Activated naive CD4-positive, alpha-beta T cell treated with anti-CD3 and anti-CD28 coated beads, Interleukin-2, amount 10 ng/mL, durations not matched to agents 7 days and 5 days (primary cell): ENCODE results near the gene SEMA5B.

ENCODE experiments used
- CTCF ChIA-PET: fragments of 350-600 bp; sonication (Branson Sonifier 250); formaldehyde crosslinking; loops from one replicate; lab custom pipeline; 2021; ENCODE audit warnings: antibody characterized with exemption; lab: Charles Lee
- DNase-seq: peaks from one replicate; pipeline ENCODE4 v3.0.0-alpha.2; 2020
- H3K27ac Mint-ChIP-seq: one replicate; pipeline ENCODE4 v1.8.0; 2021; ENCODE audit warnings: mild to moderate bottlenecking, moderate library complexity, mixed read lengths
- H3K27me3 Mint-ChIP-seq: one replicate; pipeline ENCODE4 v1.8.0; 2021; ENCODE audit warnings: mild to moderate bottlenecking, mixed read lengths
- H3K36me3 Mint-ChIP-seq: one replicate; pipeline ENCODE4 v1.8.0; 2021; ENCODE audit warnings: mixed read lengths
- H3K4me1 Mint-ChIP-seq: one replicate; pipeline ENCODE4 v1.8.0; 2021; ENCODE audit warnings: mixed read lengths
- H3K4me3 Mint-ChIP-seq: one replicate; pipeline ENCODE4 v1.8.0; 2021; ENCODE audit warnings: mild to moderate bottlenecking, moderate library complexity, mixed read lengths
- H3K9me3 Mint-ChIP-seq: one replicate; pipeline ENCODE4 v1.8.0; 2021; ENCODE audit warnings: mixed read lengths

The SEMA5B gene

DNA sequence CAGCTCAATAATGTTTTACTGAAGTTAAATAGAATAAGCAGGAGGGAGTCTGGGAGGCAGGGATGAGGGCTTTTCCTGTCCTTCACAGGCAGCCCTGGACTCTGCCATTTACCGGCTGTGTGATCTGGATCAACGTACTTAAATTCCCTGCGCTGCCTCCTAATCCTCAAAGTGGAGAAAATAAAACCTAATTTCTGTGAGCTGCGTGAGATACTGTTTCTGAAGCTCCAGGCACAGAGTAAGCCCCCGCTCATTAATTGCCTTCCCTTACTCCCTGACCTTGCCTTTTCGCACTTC is 39.0 kb upstream of the SEMA5B start:
- no peaks in the 10 kb centered on the region for H3K9me3 Mint-ChIP-seq
- no peak for DNase-seq
- CTCF ChIA-PET = no interaction called here
- H3K27me3 Mint-ChIP-seq = peaks cover 30% of the 10 kb centered on the region
- peak overlapping the region; percentile 74 for H3K4me3 Mint-ChIP-seq
- H3K4me1 Mint-ChIP-seq = peaks cover 42% of the 10 kb centered on the region
- H3K36me3 Mint-ChIP-seq = no peaks in the 10 kb centered on the region
- no peak overlapping the region for H3K27ac Mint-ChIP-seq

DNA sequence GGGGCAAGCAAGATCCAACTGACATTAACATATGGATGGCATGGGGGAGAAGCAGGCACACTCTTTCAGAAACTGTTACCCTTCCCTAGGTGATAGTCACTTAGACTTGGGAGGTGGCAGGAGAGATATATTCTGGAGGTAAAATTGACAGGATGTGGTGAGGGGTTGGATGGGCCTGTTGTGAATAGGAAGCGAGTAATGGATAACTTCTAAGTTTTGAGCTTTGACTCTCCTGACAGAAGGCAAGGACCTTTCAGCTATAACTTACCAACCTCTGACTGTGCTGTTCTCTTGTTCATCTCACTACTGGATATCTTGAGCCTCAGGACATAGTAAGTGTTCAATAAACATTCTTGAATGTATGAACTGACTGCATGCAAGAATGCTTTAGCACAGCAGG is 37.4 kb upstream of the SEMA5B start:
- Mint-ChIP-seq H3K36me3 (no peaks in the 10 kb centered on the region), H3K9me3 (no peaks in the 10 kb centered on the region), H3K27ac (no peak overlapping the region), H3K4me1 (peaks cover 42% of the 10 kb centered on the region), H3K4me3 (no peak overlapping the region), H3K27me3 (peaks cover 42% of the 10 kb centered on the region)
- no peak for DNase-seq
- CTCF ChIA-PET = no interaction called here

DNA sequence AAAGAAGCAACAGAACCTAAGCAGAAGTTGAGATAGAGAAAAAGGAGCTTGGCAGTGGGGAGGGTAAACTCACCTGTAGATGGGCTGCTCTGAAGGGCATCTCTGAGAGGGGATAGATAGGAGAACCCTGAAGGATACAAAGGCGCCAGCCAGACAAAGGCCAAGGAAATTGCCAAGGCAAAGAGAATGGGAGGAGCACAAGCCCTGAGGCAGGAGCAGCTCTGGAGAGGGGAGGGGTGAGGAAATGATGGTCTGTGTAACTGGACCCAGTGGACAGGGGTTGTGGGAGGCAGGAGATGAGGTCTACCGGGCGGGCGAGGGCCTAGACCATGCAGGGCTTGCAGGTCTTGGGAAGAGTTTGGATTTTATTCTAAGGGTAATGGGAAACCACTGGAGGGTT is 36.9 kb upstream of the SEMA5B start:
- Mint-ChIP-seq H3K27ac (no peak overlapping the region), H3K36me3 (no peaks in the 10 kb centered on the region), H3K27me3 (peaks cover 43% of the 10 kb centered on the region), H3K9me3 (no peaks in the 10 kb centered on the region), H3K4me3 (no peak overlapping the region), H3K4me1 (peaks cover 42% of the 10 kb centered on the region)
- CTCF ChIA-PET = no interaction called here
- no peak for DNase-seq

DNA sequence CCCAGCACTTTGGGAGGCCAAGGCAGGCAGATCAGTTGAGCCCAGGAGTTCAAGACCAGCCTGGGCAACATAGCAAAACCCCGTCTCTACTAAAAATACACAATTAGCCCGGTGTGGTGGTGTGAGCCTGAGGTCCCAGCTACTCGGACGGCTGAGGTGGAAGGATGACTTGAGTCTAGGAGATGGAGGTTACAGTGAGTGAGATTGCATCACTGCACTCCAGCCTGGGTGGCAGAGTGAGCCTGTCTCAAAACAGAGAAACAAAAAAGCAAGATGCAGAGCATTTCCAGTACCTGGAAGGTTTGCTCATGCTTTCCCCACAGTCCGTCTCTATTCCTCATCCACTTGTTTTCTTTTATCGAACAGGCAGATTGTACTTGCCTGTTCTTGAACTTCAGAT is 35.5 kb upstream of the SEMA5B start:
- Mint-ChIP-seq H3K4me3 (no peak overlapping the region), H3K27me3 (peaks cover 42% of the 10 kb centered on the region), H3K4me1 (peaks cover 28% of the 10 kb centered on the region), H3K27ac (no peak overlapping the region), H3K9me3 (no peaks in the 10 kb centered on the region), H3K36me3 (no peaks in the 10 kb centered on the region)
- CTCF ChIA-PET = interaction anchor here (0.6 kb wide), 1 partner anchor 40 kb away, joined by 3 read pairs; no protein-coding TSS in a partner anchor
- DNase-seq = no peak

DNA sequence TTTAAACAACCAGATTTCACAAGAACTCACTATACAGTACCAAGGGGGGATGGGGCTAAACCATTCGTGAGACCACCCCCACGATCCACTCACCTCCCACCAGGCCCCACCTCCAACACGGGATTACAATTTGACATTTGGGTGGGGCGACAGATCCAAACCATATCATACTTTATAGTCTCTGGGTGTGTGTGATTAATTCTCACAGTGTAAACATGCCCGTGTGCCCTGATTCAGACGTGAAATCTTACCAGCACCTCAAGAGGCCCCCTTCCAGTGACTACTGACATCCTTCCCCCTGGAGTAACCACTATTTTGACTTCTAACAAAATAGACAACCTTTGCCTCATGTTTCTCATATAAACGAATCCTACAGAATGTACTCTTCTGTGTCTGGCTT is 34.3 kb upstream of the SEMA5B start:
- H3K27ac Mint-ChIP-seq = no peak overlapping the region

DNA sequence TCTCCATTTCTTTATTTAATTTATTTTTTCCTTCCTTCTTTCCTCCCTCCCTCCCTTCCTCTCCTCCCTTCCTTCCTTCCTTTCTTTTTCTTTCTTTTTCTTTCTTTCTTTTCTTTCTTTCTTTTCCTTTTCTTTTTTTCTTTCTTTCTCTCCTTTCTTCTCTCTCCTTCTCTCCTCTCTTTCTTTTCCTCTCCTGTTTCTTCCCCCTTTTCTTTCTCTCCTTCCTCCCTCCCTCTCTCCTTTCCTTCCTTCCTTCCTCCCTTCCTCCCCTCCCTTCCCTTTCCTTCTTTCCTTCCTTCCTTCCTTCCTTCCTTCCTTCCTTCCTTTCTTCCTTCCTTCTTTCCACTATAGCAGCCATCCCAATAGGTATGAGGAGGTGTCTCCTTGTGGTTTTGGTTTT is 32.5 kb upstream of the SEMA5B start:
- Mint-ChIP-seq H3K27me3 (peaks cover 35% of the 10 kb centered on the region), H3K27ac (no peak overlapping the region), H3K4me1 (peaks cover 9% of the 10 kb centered on the region), H3K36me3 (no peaks in the 10 kb centered on the region), H3K9me3 (no peaks in the 10 kb centered on the region), H3K4me3 (no peak overlapping the region)
- CTCF ChIA-PET = no interaction called here
- no peak for DNase-seq

More for the DNA sequence above, 34.3 kb upstream of the SEMA5B start:
- Mint-ChIP-seq H3K4me3 (no peak overlapping the region), H3K4me1 (peaks cover 23% of the 10 kb centered on the region), H3K9me3 (no peaks in the 10 kb centered on the region), H3K36me3 (no peaks in the 10 kb centered on the region), H3K27me3 (peaks cover 34% of the 10 kb centered on the region)
- DNase-seq = no peak
- CTCF ChIA-PET = no interaction called here

DNA sequence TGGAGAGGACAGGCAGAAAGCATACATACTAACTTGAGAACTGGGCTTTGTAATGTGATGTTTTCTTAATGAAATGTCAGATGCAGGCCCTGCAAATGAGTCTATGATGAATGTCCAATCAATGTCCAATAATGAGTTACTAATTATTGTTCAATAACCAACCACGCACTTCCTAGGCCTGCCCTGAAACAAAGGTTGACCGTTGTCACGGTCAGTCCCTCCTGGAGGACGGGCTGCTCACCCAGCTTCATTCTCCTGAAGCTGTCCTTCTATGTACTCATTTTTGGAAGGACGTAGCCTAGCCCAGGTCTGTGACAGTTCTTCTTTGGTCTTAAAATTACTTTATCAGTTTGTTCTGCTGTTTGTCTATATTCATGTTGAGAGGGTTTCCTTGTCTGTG is 30.9 kb upstream of the SEMA5B start:
- H3K27ac Mint-ChIP-seq = no peak overlapping the region
- CTCF ChIA-PET = interaction anchor here (1.4 kb wide), 1 partner anchor 14 kb away, joined by 4 read pairs; no protein-coding TSS in a partner anchor
- H3K4me3 Mint-ChIP-seq = no peak overlapping the region
- no peak for DNase-seq
- no peaks in the 10 kb centered on the region for H3K36me3 Mint-ChIP-seq
- no peaks in the 10 kb centered on the region for H3K9me3 Mint-ChIP-seq
- H3K4me1 Mint-ChIP-seq = no peaks in the 10 kb centered on the region
- peaks cover 36% of the 10 kb centered on the region for H3K27me3 Mint-ChIP-seq

DNA sequence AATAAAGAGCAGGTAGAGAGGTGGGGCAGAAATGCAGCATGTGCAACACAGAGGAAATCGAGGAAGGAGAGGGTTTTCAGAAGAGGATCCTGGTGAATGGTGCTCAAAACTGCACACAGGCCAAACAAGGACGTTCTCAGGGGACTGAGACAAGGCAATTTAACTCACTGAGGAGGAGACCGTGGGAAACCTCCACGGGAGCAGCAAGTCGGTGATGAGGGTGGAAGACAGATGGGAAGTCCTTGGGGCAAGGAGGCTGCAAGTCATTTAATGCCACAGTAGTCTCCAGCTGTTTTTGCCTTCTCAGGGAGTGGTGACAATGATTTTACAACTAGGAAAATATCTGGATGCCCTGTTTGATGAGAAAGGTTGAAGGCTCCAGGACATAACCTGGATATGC is 27.8 kb upstream of the SEMA5B start:
- Mint-ChIP-seq H3K27me3 (peaks cover 33% of the 10 kb centered on the region), H3K9me3 (no peaks in the 10 kb centered on the region), H3K27ac (no peak overlapping the region), H3K4me1 (no peaks in the 10 kb centered on the region), H3K4me3 (no peak overlapping the region), H3K36me3 (no peaks in the 10 kb centered on the region)
- DNase-seq = no peak
- CTCF ChIA-PET = no interaction called here

DNA sequence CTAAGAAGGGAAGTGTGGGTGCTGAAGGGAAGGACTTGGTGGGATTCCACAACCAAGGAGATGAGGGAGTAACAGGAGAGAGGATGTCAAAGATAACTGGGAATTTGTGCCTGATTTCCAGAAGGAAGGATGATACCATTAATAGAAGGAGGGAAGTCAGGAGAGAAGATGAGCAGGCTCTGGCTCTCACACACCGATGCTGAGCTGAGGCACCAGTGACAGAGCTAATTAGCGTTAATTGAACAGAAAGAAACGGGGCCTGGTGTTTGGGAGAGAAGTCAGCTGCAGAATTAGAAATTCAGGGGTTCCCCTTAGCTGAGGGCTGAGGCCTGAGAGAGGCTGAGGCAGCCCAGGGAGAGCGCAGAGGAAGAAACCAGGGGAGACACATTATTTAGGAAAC is 27.4 kb upstream of the SEMA5B start:
- Mint-ChIP-seq H3K27ac (no peak overlapping the region), H3K4me1 (no peaks in the 10 kb centered on the region), H3K4me3 (no peak overlapping the region), H3K9me3 (no peaks in the 10 kb centered on the region), H3K27me3 (peaks cover 32% of the 10 kb centered on the region), H3K36me3 (no peaks in the 10 kb centered on the region)
- no peak for DNase-seq
- CTCF ChIA-PET = no interaction called here

DNA sequence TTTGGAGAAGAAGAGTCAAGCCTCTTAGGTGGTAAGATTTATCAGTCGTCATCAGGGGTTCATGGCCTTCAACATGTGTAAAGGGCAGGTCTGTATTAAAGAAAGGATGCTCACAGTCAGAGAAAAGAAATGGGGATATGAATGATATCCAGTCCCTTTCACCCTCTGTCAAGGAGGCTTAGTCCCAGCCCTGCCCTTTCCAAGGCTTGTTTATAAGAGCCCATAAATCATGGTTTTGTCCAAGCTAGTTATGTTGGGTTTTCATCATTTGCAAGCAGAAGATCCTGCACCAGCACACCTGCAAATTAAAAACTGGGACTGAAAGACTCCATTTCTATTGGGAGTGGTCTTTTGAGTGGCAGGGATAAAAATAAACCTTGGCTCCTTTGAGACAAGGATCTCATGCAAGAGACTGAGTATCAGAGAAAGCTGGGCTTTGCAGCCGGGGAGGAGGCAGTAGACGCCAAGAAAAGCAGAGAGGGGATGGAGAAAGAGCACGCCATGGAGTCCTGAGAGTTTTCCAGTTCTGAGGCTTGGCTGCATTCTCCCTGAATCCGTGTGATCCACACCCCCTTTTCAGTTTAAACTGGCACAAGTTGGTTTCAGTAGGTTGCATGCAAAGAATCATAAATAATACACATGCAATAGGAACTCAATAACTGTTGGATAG is 26.7 kb upstream of the SEMA5B start:
- no peaks in the 10 kb centered on the region for H3K4me1 Mint-ChIP-seq
- peaks cover 34% of the 10 kb centered on the region for H3K27me3 Mint-ChIP-seq
- no peak for DNase-seq
- no peaks in the 10 kb centered on the region for H3K9me3 Mint-ChIP-seq
- H3K27ac Mint-ChIP-seq = no peak overlapping the region
- no peaks in the 10 kb centered on the region for H3K36me3 Mint-ChIP-seq
- CTCF ChIA-PET = interaction anchor here (0.7 kb wide), 1 partner anchor 21 kb away, joined by 3 read pairs; no protein-coding TSS in a partner anchor
- no peak overlapping the region for H3K4me3 Mint-ChIP-seq

DNA sequence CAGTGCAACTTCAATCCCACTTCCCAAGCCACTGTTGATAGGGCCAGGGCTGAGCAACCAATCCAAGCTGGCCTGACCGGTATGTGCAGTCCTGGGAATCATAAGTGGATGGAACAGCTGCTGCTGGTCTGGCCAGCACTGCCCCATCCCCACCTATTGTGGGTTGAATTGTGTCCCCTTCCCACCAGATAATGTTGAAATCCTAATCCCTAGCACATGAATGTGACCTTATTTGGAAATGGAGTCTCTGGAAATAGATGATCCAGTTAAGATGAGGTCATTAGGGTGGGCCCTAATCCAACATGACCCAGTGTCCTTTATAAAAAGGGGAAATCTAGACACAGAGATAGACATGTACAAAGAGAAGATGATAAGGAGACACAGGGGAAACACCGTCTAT is 25.5 kb upstream of the SEMA5B start:
- CTCF ChIA-PET = no interaction called here
- H3K27me3 Mint-ChIP-seq = peaks cover 41% of the 10 kb centered on the region
- no peaks in the 10 kb centered on the region for H3K36me3 Mint-ChIP-seq
- no peak for DNase-seq
- H3K9me3 Mint-ChIP-seq = no peaks in the 10 kb centered on the region
- H3K4me3 Mint-ChIP-seq = no peak overlapping the region
- no peaks in the 10 kb centered on the region for H3K4me1 Mint-ChIP-seq
- H3K27ac Mint-ChIP-seq = no peak overlapping the region

DNA sequence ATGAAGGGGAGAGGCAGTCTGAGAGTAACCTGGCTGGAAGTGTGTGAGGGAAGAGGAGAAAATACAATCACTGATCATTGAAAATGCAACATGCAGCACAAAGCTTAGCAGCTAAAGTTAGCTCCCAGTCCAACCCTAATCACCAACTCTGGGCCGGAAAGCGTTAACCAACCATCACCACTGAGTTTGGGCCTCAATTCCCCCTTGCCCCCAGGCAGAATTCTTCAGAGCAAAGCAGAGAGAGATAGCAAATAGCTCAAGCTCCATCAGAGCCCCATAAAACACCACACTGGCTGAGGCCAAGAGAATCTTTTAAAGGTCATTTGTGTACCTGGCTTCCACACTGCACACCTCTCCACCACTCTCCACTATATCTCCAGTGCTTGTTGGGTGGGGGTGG is 23.1 kb upstream of the SEMA5B start:
- no peaks in the 10 kb centered on the region for H3K4me1 Mint-ChIP-seq

DNA sequence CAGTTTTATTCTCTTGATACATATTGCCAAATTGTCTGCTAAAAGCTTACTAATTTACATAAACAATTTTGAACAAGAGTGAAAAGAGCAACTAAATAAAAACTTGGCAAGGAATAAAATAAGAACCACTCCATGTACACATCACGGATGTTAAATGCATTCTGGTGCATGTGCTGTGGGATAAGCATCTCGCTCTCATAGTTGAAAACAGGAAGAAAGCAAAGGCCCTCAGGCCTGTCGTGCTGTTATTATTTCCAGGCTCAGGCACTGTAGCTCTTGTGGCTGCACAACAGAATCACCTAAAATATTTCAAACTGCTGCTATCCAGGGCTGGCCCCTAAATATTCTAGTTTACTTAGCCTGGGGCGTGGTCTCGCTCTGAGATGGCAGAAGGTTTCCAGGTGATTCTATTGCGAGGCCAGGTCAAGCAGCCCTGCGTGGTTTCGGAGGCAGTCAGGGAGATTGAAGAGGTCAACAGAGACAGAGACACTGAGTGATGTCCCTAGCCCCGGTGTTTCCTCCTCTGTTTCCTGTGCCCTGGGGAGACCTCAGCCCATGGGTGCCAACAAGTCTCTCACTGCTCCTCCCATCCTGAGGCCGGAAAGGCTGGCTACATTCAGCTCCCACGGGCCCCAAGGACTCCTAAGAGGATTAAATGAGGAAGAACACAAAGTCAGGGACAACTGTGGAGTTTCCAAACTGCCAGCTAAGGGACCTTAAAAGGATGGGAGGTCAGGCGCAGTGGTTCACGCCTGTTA is 21.1 kb upstream of the SEMA5B start:
- no peak overlapping the region for H3K27ac Mint-ChIP-seq
- CTCF ChIA-PET = interaction anchor here (1.0 kb wide), 1 partner anchor 18 kb away, joined by 4 read pairs; no protein-coding TSS in a partner anchor
- no peaks in the 10 kb centered on the region for H3K36me3 Mint-ChIP-seq
- no peaks in the 10 kb centered on the region for H3K9me3 Mint-ChIP-seq
- no peak for DNase-seq
- H3K4me3 Mint-ChIP-seq = no peak overlapping the region
- peaks cover 36% of the 10 kb centered on the region for H3K27me3 Mint-ChIP-seq
- no peaks in the 10 kb centered on the region for H3K4me1 Mint-ChIP-seq

More for the DNA sequence above, 23.1 kb upstream of the SEMA5B start:
- Mint-ChIP-seq H3K4me3 (no peak overlapping the region), H3K27ac (no peak overlapping the region), H3K27me3 (peaks cover 48% of the 10 kb centered on the region), H3K36me3 (no peaks in the 10 kb centered on the region), H3K9me3 (no peaks in the 10 kb centered on the region)
- CTCF ChIA-PET = no interaction called here
- DNase-seq = no peak

DNA sequence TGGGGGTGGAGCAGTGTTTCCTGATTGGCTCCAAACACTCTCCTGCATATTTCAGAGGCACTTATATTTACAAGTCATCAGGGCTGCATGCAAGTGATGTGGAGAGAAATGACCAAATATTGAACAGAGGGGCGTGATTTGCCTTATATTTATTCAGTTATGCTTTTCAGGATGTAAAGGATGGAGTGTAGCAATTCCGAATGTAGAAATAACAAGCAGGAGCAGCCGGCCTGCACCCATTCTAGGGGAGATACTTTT is 19.4 kb upstream of the SEMA5B start:
- Mint-ChIP-seq H3K27me3 (peaks cover 26% of the 10 kb centered on the region), H3K4me1 (no peaks in the 10 kb centered on the region), H3K4me3 (no peak overlapping the region), H3K27ac (no peak overlapping the region), H3K9me3 (no peaks in the 10 kb centered on the region), H3K36me3 (no peaks in the 10 kb centered on the region)
- CTCF ChIA-PET = no interaction called here
- DNase-seq = no peak

DNA sequence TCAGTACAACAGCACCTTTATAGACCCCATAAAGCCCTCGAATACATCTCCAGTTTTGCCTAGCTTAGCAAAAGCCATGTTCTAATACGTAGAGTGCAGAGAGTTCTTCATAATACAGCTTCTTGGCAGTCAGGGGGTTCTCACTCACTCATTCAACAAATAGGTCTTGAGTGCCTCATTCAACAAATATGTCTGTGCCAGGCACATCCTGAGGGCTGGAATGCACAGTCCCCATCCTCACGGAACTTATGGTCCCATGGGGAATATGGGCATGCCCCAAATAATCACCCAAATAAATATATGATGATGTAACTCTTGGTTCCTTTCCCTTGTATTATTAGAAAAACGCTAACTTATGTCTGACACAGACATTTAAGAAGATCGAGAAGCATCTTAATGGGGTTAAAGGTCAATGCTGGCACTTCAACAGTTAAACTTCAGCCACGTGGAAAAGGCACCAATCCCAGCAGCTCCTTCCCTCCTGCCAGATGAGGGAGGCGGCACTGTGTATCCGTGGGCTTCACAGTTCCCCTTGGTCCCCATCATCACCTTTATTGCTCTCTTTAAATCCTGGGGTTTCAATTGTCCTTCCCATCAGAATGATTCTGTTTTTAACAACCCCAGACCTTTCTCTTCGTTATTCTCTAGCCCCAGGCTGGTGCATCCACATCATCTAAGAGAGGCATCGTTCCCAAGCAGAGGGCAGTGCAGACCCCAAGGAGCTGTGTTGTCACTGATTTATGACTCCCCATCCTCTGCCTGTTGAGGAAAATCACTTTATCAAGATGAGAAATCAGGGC is 18.9 kb upstream of the SEMA5B start:
- no peaks in the 10 kb centered on the region for H3K4me1 Mint-ChIP-seq
- CTCF ChIA-PET = no interaction called here
- H3K27ac Mint-ChIP-seq = no peak overlapping the region
- no peak for DNase-seq
- no peaks in the 10 kb centered on the region for H3K9me3 Mint-ChIP-seq
- peaks cover 31% of the 10 kb centered on the region for H3K27me3 Mint-ChIP-seq
- H3K4me3 Mint-ChIP-seq = no peak overlapping the region
- H3K36me3 Mint-ChIP-seq = no peaks in the 10 kb centered on the region
